Suppressor macrophage treated with lipopolysaccharide for 1 hour (primary cell): Measurements from ENCODE around the gene OR1N1.
"Not testable (repeated sequence)": the region's sequence is repeated elsewhere in the genome, so short reads cannot be mapped to it uniquely, and the experiment has no call there.

ENCODE experiments used
- DNase-seq, 3 donors: peaks; one replicate each; pipeline ENCODE4 v3.0.0-alpha.2; 2020 to 2022

The OR1N1 gene

GRCh38 chr9:122527193-122527592 is at the start of gene OR1N1:
TSS of gene OR1N1 (minus strand) at chr9:122527293. CDS start at chr9:122527293, 0 bp downstream.
- DNase-seq: no peak

GRCh38 chr9:122572456-122572855 is 45.4 kb upstream of the OR1N1 start:
- DNase-seq: no peak

- DNase-seq: no peak
Observed at GRCh38 chr9:122567901-122568300, 40.8 kb upstream of the OR1N1 start.

GRCh38 chr9:122562134-122562760 is 35.2 kb upstream of the OR1N1 start:
- DNase-seq: no peak

- DNase-seq: no peak
Observed at GRCh38 chr9:122561446-122561845, 34.4 kb upstream of the OR1N1 start.

- no peak for DNase-seq
Observed at GRCh38 chr9:122552812-122553211, 25.7 kb upstream of the OR1N1 start, which contains the start of gene OR1N2. TSS of gene OR1N2 (plus strand) at chr9:122553112. CDS start at chr9:122553212, 100 bp downstream.

- no peak for DNase-seq
Observed at GRCh38 chr9:122551371-122551770, 24.3 kb upstream of the OR1N1 start.

- DNase-seq: no peak
Observed at GRCh38 chr9:122546196-122546595, 19.1 kb upstream of the OR1N1 start.

GRCh38 chr9:122538757-122539156 is 11.7 kb upstream of the OR1N1 start:
- DNase-seq: no peak

GRCh38 chr9:122537066-122537465 is 10.0 kb upstream of the OR1N1 start:
- not testable (repeated sequence) for DNase-seq

- no peak for DNase-seq
Observed at GRCh38 chr9:122536134-122536533, 9.0 kb upstream of the OR1N1 start.

GRCh38 chr9:122531157-122531556 is 4.1 kb upstream of the OR1N1 start:
- not testable (repeated sequence) for DNase-seq

GRCh38 chr9:122526602-122527001 is 491 bp downstream of the OR1N1 start:
- no peak for DNase-seq

- no peak for DNase-seq
Observed at GRCh38 chr9:122519376-122519775, 7.7 kb downstream of the OR1N1 start.

- DNase-seq: no peak
Observed at GRCh38 chr9:122518841-122519240, 8.3 kb downstream of the OR1N1 start, which contains the start of gene OR1J4. TSS of gene OR1J4 (plus strand) at chr9:122519141. CDS start at chr9:122519141, 0 bp downstream.

- no peak for DNase-seq
Observed at GRCh38 chr9:122518226-122518625, 8.9 kb downstream of the OR1N1 start.

- no peak for DNase-seq
Observed at GRCh38 chr9:122510502-122510901, 16.6 kb downstream of the OR1N1 start, which contains the start of gene OR1J2. TSS of gene OR1J2 (plus strand) at chr9:122510802. CDS start at chr9:122510802, 0 bp downstream.

GRCh38 chr9:122506964-122507363 is 20.1 kb downstream of the OR1N1 start:
- DNase-seq: no peak

- DNase-seq: peak; percentile 24 to 55 (median 41)
Observed at GRCh38 chr9:122498883-122499288, 28.2 kb downstream of the OR1N1 start.

- DNase-seq: no peak
Observed at GRCh38 chr9:122479062-122479461, 48.0 kb downstream of the OR1N1 start.

GRCh38 chr9:122477826-122478225 is 49.3 kb downstream of the OR1N1 start, which contains the start of gene OR1J1:
TSS of gene OR1J1 (minus strand) at chr9:122477926. CDS start at chr9:122477926, 0 bp downstream.
- no peak for DNase-seq

- peak; percentile 25 to 33 (median 30) for DNase-seq
Observed at GRCh38 chr9:122477346-122477745, 49.7 kb downstream of the OR1N1 start.
